GM10266 (cell line): ENCODE data around the gene GRIP2.
A peak's percentile ranks its signal among the peaks of the same experiment; 100 is the strongest.

Experiments
- DNase-seq: peaks from one replicate; pipeline ENCODE4 v3.0.0; 2012; ENCODE audit errors: extremely low spot score
- TF ChIP-seq, protein P1 (sequence below): IDR thresholded peaks from 2 replicates; pipeline ENCODE4 v1.5.1; 2012; ENCODE audit warnings: mild to moderate bottlenecking, low read depth; ENCODE audit not compliant: control insufficient read depth, insufficient read depth; ENCODE audit errors: missing control alignments

The GRIP2 gene

DNA sequence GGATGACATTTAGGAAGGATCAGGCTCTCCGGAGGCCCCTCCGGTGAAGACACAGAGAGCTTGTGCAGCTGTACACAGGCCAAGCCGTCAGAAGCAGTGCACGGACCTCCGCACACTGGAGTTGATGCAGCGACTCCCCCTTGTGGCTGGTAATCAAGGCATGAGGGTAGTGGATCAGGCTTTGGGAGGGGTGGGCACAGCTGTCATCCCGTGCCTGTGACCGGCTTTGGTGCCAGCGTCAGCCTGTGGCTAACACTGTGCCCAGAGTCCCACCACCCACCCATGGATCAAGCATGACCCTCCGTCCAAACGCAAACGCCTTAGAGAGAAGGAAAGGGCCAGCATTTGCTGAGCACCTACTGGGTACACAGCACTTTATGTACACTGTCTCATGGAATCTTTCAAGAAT lies 8.2 kb upstream of the GRIP2 start:
- peak; percentile 64 for DNase-seq

DNA sequence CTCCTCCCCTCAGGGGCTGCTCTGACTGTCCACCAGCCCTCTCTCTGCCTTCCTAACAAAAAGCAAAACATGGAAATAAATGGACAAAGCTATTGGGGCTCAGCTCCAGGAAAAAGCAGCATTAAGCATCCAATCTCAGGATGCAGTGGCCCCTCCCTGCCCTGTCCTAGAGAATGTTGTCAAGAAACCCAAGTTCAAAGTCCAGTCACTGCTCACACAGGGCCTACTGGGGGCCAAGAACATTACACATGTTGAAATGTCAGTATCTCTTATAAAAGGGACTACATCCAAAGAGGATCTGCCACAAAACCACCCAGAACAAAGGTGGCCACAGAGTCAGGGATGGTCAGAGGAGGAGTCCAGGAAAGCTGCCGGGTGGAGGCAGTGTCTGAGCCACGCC lies 7.6 kb upstream of the GRIP2 start:
- TF ChIP-seq, protein P1, sequence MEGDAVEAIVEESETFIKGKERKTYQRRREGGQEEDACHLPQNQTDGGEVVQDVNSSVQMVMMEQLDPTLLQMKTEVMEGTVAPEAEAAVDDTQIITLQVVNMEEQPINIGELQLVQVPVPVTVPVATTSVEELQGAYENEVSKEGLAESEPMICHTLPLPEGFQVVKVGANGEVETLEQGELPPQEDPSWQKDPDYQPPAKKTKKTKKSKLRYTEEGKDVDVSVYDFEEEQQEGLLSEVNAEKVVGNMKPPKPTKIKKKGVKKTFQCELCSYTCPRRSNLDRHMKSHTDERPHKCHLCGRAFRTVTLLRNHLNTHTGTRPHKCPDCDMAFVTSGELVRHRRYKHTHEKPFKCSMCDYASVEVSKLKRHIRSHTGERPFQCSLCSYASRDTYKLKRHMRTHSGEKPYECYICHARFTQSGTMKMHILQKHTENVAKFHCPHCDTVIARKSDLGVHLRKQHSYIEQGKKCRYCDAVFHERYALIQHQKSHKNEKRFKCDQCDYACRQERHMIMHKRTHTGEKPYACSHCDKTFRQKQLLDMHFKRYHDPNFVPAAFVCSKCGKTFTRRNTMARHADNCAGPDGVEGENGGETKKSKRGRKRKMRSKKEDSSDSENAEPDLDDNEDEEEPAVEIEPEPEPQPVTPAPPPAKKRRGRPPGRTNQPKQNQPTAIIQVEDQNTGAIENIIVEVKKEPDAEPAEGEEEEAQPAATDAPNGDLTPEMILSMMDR, result no peak
- DNase-seq, result no peak

More for the DNA sequence above, 8.2 kb upstream of the GRIP2 start:
- TF ChIP-seq, protein P1, result peak; percentile 54

DNA sequence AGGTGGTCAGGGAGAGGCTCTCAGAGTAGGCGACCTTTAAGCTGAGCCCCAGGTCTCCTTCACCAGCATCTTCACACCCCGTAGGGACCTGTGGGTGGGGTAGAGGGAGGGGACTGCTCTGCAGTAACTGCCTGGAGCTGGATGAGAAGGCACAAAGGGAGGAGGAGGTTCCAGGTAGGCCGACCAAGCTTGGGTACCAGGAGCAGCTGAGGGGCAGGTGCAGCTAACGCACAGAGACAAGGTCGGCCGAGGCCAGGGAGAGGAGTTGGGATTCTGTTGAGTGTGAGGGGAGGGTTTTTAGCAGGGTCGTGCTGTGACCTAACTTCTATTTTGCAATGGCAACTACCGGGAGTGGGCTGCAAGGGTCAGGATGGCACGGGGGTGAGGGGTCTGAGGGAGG lies 5.9 kb upstream of the GRIP2 start:
- DNase-seq, result no peak
- TF ChIP-seq, protein P1, result no peak

DNA sequence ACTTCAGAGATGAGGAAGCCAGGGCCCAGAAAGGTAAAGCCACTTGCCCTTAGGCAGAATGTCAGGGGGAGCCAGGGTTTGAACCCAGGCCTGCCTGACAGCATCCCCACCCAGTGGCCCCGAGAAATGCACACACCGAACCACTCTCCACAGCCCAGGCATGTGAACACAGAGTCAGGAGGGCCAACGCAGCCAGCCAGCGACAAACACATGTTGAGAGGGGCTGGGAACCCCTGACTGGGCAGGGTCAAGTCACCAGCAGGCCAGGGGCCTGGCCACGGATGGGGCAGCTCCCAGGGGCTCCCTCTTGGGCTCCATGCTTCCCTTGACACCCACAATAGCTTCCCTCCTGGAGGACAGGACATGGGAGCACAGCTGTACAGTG lies 5.1 kb upstream of the GRIP2 start:
- TF ChIP-seq, protein P1, result no peak
- DNase-seq, result no peak

DNA sequence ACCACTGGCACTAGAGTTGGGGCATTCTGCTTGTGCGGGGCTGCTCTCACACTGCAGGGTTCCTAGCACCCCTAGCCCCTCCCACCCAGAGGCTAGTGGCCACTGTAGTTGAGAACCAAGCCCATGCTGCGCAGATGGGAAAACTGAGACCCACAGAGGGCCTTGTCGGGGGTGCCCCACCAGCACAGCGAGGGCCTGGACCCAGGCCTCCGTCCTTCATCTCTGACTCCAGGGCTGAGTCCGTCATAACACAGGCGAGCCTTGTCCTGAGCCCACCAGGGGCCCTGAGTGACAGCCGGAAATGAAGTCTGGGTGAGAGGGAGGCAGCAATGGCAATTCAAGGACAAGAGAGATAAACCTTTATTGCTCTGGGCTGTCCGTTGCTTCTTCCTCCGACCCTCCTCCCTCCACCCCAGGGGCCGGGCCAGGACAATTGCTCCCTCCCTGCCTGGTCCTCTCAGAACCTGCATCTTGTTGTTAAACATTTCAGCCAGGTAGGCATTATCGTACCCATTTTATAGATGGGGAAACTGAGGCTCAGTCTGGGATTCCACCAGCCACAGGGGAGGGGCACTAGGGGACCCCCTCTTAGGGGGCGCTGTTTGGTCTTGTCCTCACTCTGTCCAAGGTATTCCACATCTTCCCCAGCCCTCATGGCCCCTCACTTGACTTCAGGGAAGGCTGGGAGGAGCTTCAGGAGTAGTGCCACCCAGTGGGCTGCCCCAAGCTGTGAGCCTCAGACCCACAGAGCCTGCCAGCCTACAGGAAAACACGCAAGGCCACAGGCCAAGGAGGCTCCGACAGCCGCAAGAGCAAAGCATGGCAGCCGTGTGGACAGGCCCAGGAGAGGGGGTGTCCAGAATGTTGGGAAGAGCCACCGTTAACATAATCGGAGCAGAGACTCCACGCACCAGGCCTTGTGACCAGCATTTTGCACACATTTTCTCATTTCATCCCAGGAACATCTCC lies 4.4 kb upstream of the GRIP2 start:
- DNase-seq, result no peak
- TF ChIP-seq, protein P1, result no peak

DNA sequence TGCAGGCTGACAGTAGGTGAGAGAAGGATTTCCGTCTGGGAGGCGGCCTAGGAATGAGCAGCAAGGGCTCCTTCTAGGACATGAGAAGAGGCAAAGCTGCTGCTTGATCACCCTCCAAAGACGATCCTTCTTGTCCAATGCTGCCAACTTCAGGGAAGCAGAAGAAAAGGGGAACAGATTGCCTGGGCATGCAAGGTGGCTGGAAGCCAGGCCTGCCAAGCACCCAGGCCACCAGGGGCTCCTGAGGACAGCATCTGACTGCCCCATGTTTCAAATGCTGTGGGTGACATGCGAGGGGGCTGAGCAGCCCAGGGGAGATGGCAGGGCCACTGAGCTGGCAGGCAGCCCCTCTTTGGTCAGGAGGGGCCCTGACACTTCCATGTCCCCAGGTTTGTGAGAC lies 3.3 kb upstream of the GRIP2 start:
- TF ChIP-seq, protein P1, result no peak
- DNase-seq, result no peak

DNA sequence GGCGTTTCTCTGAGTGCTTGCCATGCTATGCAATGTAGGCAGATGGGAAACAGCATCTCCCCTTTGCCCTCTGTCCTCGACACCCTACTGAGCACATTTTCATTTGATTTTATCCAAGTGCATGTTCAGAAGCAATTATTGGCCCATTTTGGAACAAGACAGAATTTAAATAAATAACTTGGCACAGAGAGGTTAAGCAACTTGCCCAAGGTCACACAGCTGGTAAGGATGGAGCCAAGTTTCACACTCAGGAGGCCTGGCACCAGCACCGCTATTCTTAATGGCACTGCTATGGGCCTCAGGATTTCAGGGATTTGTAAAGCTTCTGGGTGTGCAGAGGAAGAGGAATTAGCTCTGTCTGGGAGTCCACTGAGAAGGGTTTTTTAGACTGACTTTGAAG lies 2.5 kb upstream of the GRIP2 start:
- no peak for DNase-seq

More for the DNA sequence above, 2.5 kb upstream of the GRIP2 start:
- TF ChIP-seq, protein P1, result no peak
